H1 (cell line): Measurements from ENCODE around the gene PDE9A. TPM values are rescaled to one million over a fixed set of nuclear protein-coding genes. Genes with fewer than 3 reads are reported as not detected.

ENCODE experiments used
- CTCF ChIA-PET: fragments of 300-600 bp; sonication (Branson Sonifier 250); formaldehyde crosslinking; loops from one replicate; lab custom pipeline; 2021; ENCODE audit not compliant: partially characterized antibody; lab: Charles Lee
- POLR2A ChIA-PET: fragments of 300-600 bp; sonication (Branson Sonifier 250); formaldehyde crosslinking; loops from one replicate; lab custom pipeline; 2021; ENCODE audit warnings: inconsistent platforms; ENCODE audit not compliant: partially characterized antibody; lab: Charles Lee
- DNase-seq, 2 experiments: peaks; one replicate each; pipeline versions ENCODE4 v3.0.0 to v3.0.0-alpha.2; 2010 to 2022; ENCODE audit warnings: low spot score in 2 of 2, low read depth in 1 of 2, mixed read lengths in 1 of 2
- FAIRE-seq: peaks from 2 replicates; lab custom pipeline; 2011; peaks lifted over from hg19 to GRCh38; lab: Jason Lieb, UNC
- H2AFZ ChIP-seq: 2 replicates; pipeline ENCODE4 v1.8.1; 2012; ENCODE audit warnings: low read length, inconsistent platforms
- H2AK5ac ChIP-seq: 2 replicates; pipeline ENCODE4 v1.6.1; 2013; ENCODE audit warnings: low read depth, low read length
- H2BK120ac ChIP-seq: replicated peaks from 2 replicates; pipeline ENCODE3; 2013; ENCODE audit warnings: low read depth, low read length, inconsistent platforms
- H2BK12ac ChIP-seq: 2 replicates; pipeline ENCODE4 v1.6.1; 2013; ENCODE audit warnings: low read depth, low read length
- H2BK15ac ChIP-seq: 2 replicates; pipeline ENCODE4 v1.6.1; 2013; ENCODE audit warnings: low read length
- H2BK20ac ChIP-seq: 2 replicates; pipeline ENCODE4 v1.6.1; 2013; ENCODE audit warnings: low read length
- H2BK5ac ChIP-seq: 2 replicates; pipeline ENCODE4 v1.6.1; 2013; ENCODE audit warnings: low read depth, low read length
- H3K14ac ChIP-seq: 2 replicates; pipeline ENCODE4 v1.6.1; 2013; ENCODE audit warnings: inconsistent platforms; ENCODE audit not compliant: insufficient read length
- H3K18ac ChIP-seq: 2 replicates; pipeline ENCODE4 v1.6.1; 2013; ENCODE audit warnings: low read length; ENCODE audit errors: extremely low read depth
- H3K23ac ChIP-seq: 2 replicates; pipeline ENCODE4 v1.6.1; 2013; ENCODE audit warnings: inconsistent platforms; ENCODE audit not compliant: insufficient read length
- H3K23me2 ChIP-seq: 2 replicates; pipeline ENCODE4 v1.6.1; 2013; ENCODE audit warnings: low read depth, low read length
- H3K27ac ChIP-seq: 2 replicates; pipeline ENCODE4 v1.6.1; 2011; ENCODE audit warnings: low read depth, low read length, inconsistent platforms
- H3K27me3 ChIP-seq, 4 experiments: replicated peaks in 1 of 4; 1 replicate in 1 of 4; 2 replicates in 3 of 4; pipeline versions ENCODE4 v1.6.1 to v1.8.1; 2011 to 2013; ENCODE audit warnings: low read length in 3 of 4, mild to moderate bottlenecking in 3 of 4, inconsistent platforms in 2 of 4, mixed read lengths in 2 of 4, moderate library complexity in 1 of 4; ENCODE audit not compliant: control insufficient read depth in 3 of 4, insufficient read depth in 3 of 4; ENCODE audit errors: extremely low read depth in 1 of 4
- H3K36me3 ChIP-seq, 4 experiments: 2 replicates each; pipeline versions ENCODE4 v1.6.1 to v1.8.1; 2011 to 2013; ENCODE audit warnings: mild to moderate bottlenecking in 4 of 4, low read length in 3 of 4, moderate library complexity in 2 of 4, control low read depth in 1 of 4, inconsistent platforms in 1 of 4; ENCODE audit not compliant: insufficient read depth in 4 of 4, control insufficient read depth in 2 of 4
- H3K4ac ChIP-seq: replicated peaks from 2 replicates; pipeline ENCODE3; 2013; ENCODE audit warnings: low read length, low read depth, mixed read lengths, inconsistent platforms; ENCODE audit not compliant: insufficient read length
- H3K4me1 ChIP-seq, 4 experiments: replicated peaks in 1 of 4; 1 replicate in 1 of 4; 2 replicates in 3 of 4; pipeline versions ENCODE4 v1.6.1 to v1.8.1; 2011 to 2013; ENCODE audit warnings: low read length in 3 of 4, inconsistent platforms in 2 of 4, mixed read lengths in 1 of 4; ENCODE audit not compliant: insufficient read depth in 4 of 4, control insufficient read depth in 3 of 4
- H3K4me2 ChIP-seq, 2 experiments: 2 replicates each; pipeline versions ENCODE4 v1.6.1 to v1.8.1; 2011 to 2013; ENCODE audit warnings: low read depth in 2 of 2, low read length in 2 of 2, control low read depth in 1 of 2, inconsistent platforms in 1 of 2, mild to moderate bottlenecking in 1 of 2; ENCODE audit not compliant: insufficient read depth in 1 of 2
- H3K4me3 ChIP-seq, 4 experiments: fragments of 200-600, 300-600 bp in 1 of 4; sonication (generic), shearing (Covaris generic), sonication (Bioruptor Twin) in 1 of 4; 2 replicates each; pipeline versions ENCODE4 v1.5.1 to v1.8.1; 2011 to 2016; ENCODE audit warnings: low read length in 4 of 4, low read depth in 3 of 4, control low read depth in 2 of 4, inconsistent platforms in 2 of 4, mild to moderate bottlenecking in 2 of 4, mixed read lengths in 1 of 4, moderate library complexity in 1 of 4; ENCODE audit not compliant: insufficient read depth in 2 of 4; ENCODE audit errors: extremely low read depth in 1 of 4
- H3K56ac ChIP-seq: replicated peaks from 2 replicates; pipeline ENCODE3; 2013; ENCODE audit warnings: low read depth, mild to moderate bottlenecking, mixed read lengths, low read length, inconsistent platforms; ENCODE audit not compliant: insufficient read length
- H3K79me1 ChIP-seq: 2 replicates; pipeline ENCODE4 v1.6.1; 2013; ENCODE audit warnings: low read depth, low read length, control low read depth
- H3K79me2 ChIP-seq, 2 experiments: 2 replicates each; pipeline versions ENCODE4 v1.6.1 to v1.8.1; 2012 to 2013; ENCODE audit warnings: low read length in 2 of 2, mild to moderate bottlenecking in 2 of 2, inconsistent platforms in 1 of 2; ENCODE audit not compliant: insufficient read depth in 2 of 2, control insufficient read depth in 1 of 2
- H3K9ac ChIP-seq, 4 experiments: replicated peaks in 1 of 4; 1 replicate in 1 of 4; 2 replicates in 3 of 4; pipeline versions ENCODE4 v1.6.1 to v1.8.1; 2011 to 2013; ENCODE audit warnings: low read depth in 3 of 4, low read length in 3 of 4, control low read depth in 2 of 4, mild to moderate bottlenecking in 2 of 4, moderate library complexity in 2 of 4, inconsistent platforms in 1 of 4; ENCODE audit errors: extremely low read depth in 1 of 4
- H3K9me3 ChIP-seq, 2 experiments: 2 replicates each; pipeline versions ENCODE4 v1.6.1 to v1.8.1; 2012 to 2013; ENCODE audit warnings: mild to moderate bottlenecking in 2 of 2, moderate library complexity in 2 of 2, control low read depth in 1 of 2, inconsistent platforms in 1 of 2, low read depth in 1 of 2, low read length in 1 of 2, mixed read lengths in 1 of 2; ENCODE audit not compliant: insufficient read depth in 2 of 2
- H4K20me1 ChIP-seq, 2 experiments: replicated peaks in 1 of 2; 2 replicates each; pipeline versions ENCODE3 to v1.8.1; 2011 to 2013; ENCODE audit warnings: inconsistent platforms in 2 of 2, low read length in 2 of 2, mild to moderate bottlenecking in 1 of 2; ENCODE audit not compliant: insufficient read depth in 2 of 2, control insufficient read depth in 1 of 2
- H4K5ac ChIP-seq: 2 replicates; pipeline ENCODE4 v1.6.1; 2013; ENCODE audit warnings: low read length, low read depth, mixed read lengths, inconsistent platforms; ENCODE audit not compliant: insufficient read length
- H4K8ac ChIP-seq: 2 replicates; pipeline ENCODE4 v1.8.0; 2013; ENCODE audit warnings: mild to moderate bottlenecking, moderate library complexity, low read length, inconsistent platforms; ENCODE audit not compliant: insufficient read depth; ENCODE audit errors: extremely low read depth
- H4K91ac ChIP-seq: replicated peaks from 2 replicates; pipeline ENCODE3; 2013; ENCODE audit warnings: low read length, mixed read lengths, inconsistent platforms; ENCODE audit not compliant: insufficient read length
- CEBPB ChIP-seq: IDR thresholded peaks from 2 replicates; pipeline ENCODE4 v1.6.1; 2012; ENCODE audit warnings: low read depth, low read length
- ZNF274 ChIP-seq: IDR thresholded peaks from 2 replicates; pipeline ENCODE4 v1.7.0; 2012; ENCODE audit warnings: low read length, borderline replicate concordance; ENCODE audit errors: extremely low read depth
- WGBS, 2 experiments: shearing (Covaris generic) in 1 of 2; methylation state at CpG; one replicate each; pipeline versions ENCODE4 v1.1.6 to v1.1.7; 2013 to 2015; ENCODE audit warnings: low lambda C conversion rate in 2 of 2, mixed read lengths in 2 of 2, inconsistent platforms in 1 of 2, low coverage in 1 of 2, missing lambda C conversion rate in 1 of 2; ENCODE audit not compliant: insufficient replicate concordance in 2 of 2, insufficient coverage in 1 of 2, insufficient read length in 1 of 2; ENCODE audit errors: extremely low coverage in 1 of 2, missing lambda C conversion rate in 1 of 2; 5-methylcytosine and 5-hydroxymethylcytosine counted together
- polyA plus RNA-seq, 7 experiments: library from polyadenylated mRNA; depleted of rRNA in 3 of 7; stranded (reverse) in 5 of 7; unstranded in 2 of 7; fragments of >200 nt in 5 of 7; fragments of 200-250 nt in 2 of 7; gene quantifications; 1 replicate in 5 of 7; 2 replicates in 1 of 7; 4 replicates in 1 of 7; pipeline versions ENCODE4 v1.2.1 to v1.2.3, GENCODE V29; 2011 to 2013; ENCODE audit warnings: missing spikeins in 2 of 7, mixed read lengths in 2 of 7
- total RNA-seq: library from RNA; stranded (reverse); fragmentation: NEBNext Ultra II Directional; extraction: Animal tissue kit (Norgen Biotek cat#: 25700); gene quantifications from 2 replicates; pipeline ENCODE4 v1.2.1, GENCODE V29; 2021
- TF ChIP-seq, protein P1 (sequence below): IDR thresholded peaks from 2 replicates; pipeline ENCODE4 v1.6.1; 2012; ENCODE audit warnings: inconsistent platforms

PDE9A gene
- total and polyA plus RNA-seq, 2 of the 8 experiments (the other 6 are each of a cell fraction or from before 2014, with no cell fraction given), result 39.2 to 45.9 TPM

DNA sequence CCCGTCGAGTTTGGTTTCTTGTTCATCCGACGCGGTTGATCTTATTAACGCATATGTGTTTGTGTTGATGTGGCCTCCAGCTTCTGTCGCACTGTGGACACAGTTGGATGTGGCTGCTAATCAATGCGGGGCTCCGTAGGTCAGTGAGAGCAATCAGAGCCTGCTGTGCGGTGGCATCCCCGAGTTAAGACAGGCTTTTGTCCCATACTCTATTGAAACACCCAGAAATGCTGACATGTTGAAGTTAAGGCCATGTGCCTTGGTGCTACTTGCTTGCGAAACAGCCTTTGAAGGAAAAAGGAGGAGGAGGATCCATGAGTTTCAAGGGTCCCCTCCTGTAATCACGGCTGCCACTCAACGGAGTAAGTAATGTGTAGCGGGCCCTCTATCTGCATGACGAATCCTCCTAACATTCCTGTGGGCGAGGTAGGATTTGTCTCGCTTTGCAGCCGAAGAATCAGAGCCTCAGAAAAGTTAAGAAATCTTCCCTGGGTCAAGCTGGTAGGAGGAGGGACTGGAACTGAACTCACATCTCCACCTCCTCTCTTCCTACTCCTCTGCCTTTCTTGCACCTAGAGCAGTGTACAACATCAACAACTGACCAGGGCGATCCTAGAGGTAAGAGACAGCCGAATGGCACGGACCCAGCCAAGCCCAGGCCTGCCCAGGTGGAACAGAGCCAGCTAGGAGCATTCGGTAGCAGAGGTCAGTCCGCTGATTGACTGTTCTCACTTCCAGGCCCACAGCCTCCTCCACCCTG is 19.5 kb downstream of the PDE9A start:
- Histone ChIP-seq H3K23me2 (peaks cover 10% of the 10 kb centered on the region), H3K23ac (no peak overlapping the region), H3K4me3 (no peak overlapping the region), H2BK15ac (0 out of 2 replicates have a peak overlapping the region, but pooled peaks have one; percentile 32), H2BK12ac (no peak overlapping the region), H2BK20ac (peak overlapping the region; percentile 40; the same call in 1 of the 2 replicates), H3K14ac (no peak overlapping the region), H3K9me3 (no peaks in the 10 kb centered on the region), H3K9ac (no peak overlapping the region; a peak in 1 of 7 replicates), H3K4me2 (no peak overlapping the region), H3K36me3 (peaks cover 0 to 11% (median 1%) of the 10 kb centered on the region in 4 experiments; a peak in 4 of 8 replicates), H3K79me2 (peaks cover 4 to 59% of the 10 kb centered on the region in 2 experiments; a peak in 3 of 4 replicates), H2BK120ac (no peak overlapping the region), H3K4me1 (peaks cover 2 to 34% (median 21%) of the 10 kb centered on the region in 4 experiments), H4K20me1 (peaks cover 9 to 34% of the 10 kb centered on the region in 2 experiments), H3K56ac (no peak overlapping the region), H2AFZ (no peak overlapping the region), H3K27me3 (no peaks in the 10 kb centered on the region), H2AK5ac (0 out of 2 replicates have a peak overlapping the region, but pooled peaks have one; percentile 33), H3K27ac (no peak overlapping the region), H2BK5ac (peak overlapping the region; percentile 26; the same call in 1 of the 2 replicates), H4K8ac (no peak overlapping the region), H4K5ac (no peak overlapping the region), H3K4ac (no peak overlapping the region), H4K91ac (peak overlapping the region; percentile 55), H3K18ac (peak overlapping the region; percentile 36; the same call in 1 of the 2 replicates), H3K79me1 (peaks cover 8% of the 10 kb centered on the region; the same call in 1 of the 2 replicates)
- WGBS, 2 experiments, result 85% methylated on average over 24 of the region's 24 CpGs; no CpG with 5 or more reads in 1 of the 2 experiments
- no peak for DNase-seq
- no peak for FAIRE-seq
- ChIA-PET CTCF (interaction anchor here (1.3 to 2.4 kb wide), 4 partner anchors 13 to 80 kb away, joined by 4 to 14 read pairs (median 8); partner anchors contain the start of gene PDE9A), POLR2A (no interaction called here)
- TF ChIP-seq ZNF274, result no peak
- TF ChIP-seq, protein P1, sequence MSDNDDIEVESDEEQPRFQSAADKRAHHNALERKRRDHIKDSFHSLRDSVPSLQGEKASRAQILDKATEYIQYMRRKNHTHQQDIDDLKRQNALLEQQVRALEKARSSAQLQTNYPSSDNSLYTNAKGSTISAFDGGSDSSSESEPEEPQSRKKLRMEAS, result peak; percentile 56; the same call in 1 of the 2 replicates
- peak; percentile 73 for TF ChIP-seq CEBPB
